Skeletal muscle satellite cell (primary cell): ENCODE results near the gene MMP15.
A peak's percentile ranks its signal among the peaks of the same experiment; 100 is the strongest.
"Not testable (repeated sequence)": the region's sequence is repeated elsewhere in the genome, so short reads cannot be mapped to it uniquely, and the experiment has no call there.

Source experiments
- H3K27me3 ChIP-seq: 2 replicates; pipeline ENCODE4 v1.7.0; 2013; ENCODE audit warnings: low read length; ENCODE audit not compliant: control insufficient read depth, insufficient read depth
- H3K36me3 ChIP-seq: 2 replicates; pipeline ENCODE4 v1.7.0; 2013; ENCODE audit warnings: mild to moderate bottlenecking, control low read depth, low read length; ENCODE audit not compliant: insufficient read depth
- H3K4me1 ChIP-seq: 2 replicates; pipeline ENCODE4 v1.7.0; 2013; ENCODE audit warnings: low read length; ENCODE audit not compliant: control insufficient read depth, insufficient read depth
- H3K4me2 ChIP-seq: 2 replicates; pipeline ENCODE4 v1.7.0; 2013; ENCODE audit warnings: mild to moderate bottlenecking, low read length
- H3K4me3 ChIP-seq: 2 replicates; pipeline ENCODE4 v1.7.0; 2013; ENCODE audit warnings: low read length
- H3K9ac ChIP-seq: 2 replicates; pipeline ENCODE4 v1.7.0; 2013; ENCODE audit warnings: mild to moderate bottlenecking, low read depth, low read length, moderate library complexity
- H3K9me3 ChIP-seq: replicated peaks from 2 replicates; pipeline ENCODE4 v1.7.0; 2013; ENCODE audit warnings: mild to moderate bottlenecking, control low read depth, low read length

The MMP15 gene

DNA sequence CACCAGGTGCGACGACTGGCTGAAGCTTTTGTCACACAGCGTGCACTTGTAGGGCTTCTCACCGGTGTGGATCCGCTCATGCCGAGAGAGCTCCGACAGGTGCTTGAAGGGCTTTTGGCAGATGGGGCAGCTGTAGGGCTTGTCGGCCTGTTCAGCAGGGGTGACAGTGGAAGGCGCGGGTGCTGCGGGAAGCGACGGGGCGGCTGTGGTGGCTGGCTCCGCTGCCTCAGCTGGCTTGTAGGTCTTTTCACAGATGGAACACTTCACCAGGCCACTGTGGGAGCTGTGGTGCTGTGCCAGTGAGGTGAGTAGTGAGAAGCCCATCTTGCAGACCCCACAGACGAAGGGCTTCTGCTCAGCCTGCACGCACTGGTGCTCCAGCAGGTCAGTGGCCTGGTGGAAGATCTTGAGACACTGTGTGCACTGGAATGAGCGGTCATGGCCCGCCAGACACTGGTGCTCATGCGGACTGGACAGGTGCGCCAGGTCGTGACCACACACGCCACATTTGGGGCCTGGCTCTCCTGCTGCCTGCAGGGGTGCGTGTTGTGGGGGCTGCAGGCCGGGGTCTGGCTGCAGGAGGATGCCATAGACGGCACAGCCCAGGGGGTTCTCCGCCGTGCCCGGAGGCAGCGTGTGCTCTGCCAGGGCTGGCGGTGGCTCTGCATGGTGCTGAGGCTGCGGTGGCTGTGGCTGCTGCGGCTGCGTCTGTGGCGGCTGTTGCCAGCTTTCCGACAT, 27.9 kb upstream of the MMP15 start:
- H3K4me2 ChIP-seq, result no peak overlapping the region
- no peaks in the 10 kb centered on the region for H3K9me3 ChIP-seq
- no peak overlapping the region for H3K9ac ChIP-seq
- peaks cover 31% of the 10 kb centered on the region for H3K4me1 ChIP-seq
- no peaks in the 10 kb centered on the region for H3K27me3 ChIP-seq
- no peak overlapping the region for H3K4me3 ChIP-seq
- H3K36me3 ChIP-seq, result peaks cover 42% of the 10 kb centered on the region

DNA sequence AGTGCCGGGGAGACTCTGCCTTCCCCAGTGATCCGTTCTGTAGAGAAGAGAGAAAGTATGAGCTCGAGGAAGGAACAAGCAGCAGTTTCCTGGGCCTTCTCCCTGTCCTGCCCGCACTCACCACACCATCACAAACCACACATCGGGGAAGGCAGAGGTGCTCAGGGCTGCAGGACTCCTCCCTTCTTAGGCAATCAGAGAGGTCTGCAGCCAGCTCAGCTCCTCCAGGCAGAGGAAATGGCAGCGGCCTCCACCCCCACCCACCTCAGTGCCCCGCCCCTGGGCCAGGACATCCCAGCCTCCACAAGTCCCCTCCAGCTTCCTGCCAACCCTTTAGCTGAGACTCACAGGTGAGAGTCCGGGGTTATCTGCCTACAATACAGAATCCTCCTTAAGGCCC, 27.1 kb upstream of the MMP15 start:
- H3K9ac ChIP-seq, result no peak overlapping the region
- H3K9me3 ChIP-seq, result no peaks in the 10 kb centered on the region
- H3K4me3 ChIP-seq, result no peak overlapping the region
- peaks cover 31% of the 10 kb centered on the region for H3K4me1 ChIP-seq
- peaks cover 46% of the 10 kb centered on the region for H3K36me3 ChIP-seq
- H3K27me3 ChIP-seq, result no peaks in the 10 kb centered on the region
- H3K4me2 ChIP-seq, result peak overlapping the region; percentile 87

DNA sequence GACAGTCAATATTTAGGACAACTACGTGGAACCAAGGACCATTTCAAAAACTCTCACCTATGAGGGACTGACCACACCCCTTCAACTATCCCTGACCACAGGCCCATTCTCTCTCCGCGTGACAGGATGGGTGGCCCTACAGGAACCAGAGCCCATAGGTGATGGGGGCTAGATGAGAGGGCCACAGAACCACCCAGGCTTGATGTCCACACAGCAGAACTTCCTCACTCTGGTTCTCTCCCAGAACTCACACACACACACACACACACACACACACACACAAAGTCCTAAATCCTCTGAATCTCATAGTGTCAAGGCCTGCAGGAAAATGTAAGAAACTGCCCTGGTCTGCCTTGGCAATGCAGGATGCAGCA, 26.6 kb upstream of the MMP15 start:
- Histone ChIP-seq H3K9ac (peak overlapping the region; percentile 94), H3K36me3 (peaks cover 45% of the 10 kb centered on the region)

DNA sequence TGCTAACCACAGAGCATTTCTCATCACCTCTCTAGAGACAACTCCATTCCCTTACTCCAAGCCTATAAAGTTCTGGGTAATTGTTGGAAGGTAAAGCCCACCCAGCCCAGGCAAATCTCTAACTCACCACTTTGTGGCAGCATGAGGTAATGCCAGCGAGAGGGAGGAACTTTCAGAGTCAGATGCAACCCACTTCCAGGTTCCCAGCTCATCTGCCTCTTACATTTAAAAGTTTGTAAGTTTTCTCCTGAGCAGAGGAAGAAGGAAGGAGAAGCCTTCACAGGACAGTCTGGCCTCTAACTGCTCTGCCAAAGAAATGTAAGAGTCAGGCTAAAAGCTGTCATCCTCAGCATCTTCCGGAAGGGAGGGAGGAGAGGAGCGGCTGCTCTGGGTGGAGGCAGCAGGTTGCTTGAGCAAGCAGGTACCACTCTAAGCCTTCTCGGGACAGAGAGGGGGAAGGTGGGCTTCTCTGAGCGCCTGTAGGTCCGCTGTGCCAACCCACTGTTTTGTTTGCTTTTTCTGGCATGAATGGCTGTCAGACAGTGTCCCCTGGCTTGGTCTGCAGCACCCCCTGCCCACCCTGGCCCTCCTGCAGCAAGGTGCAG, 26.1 kb upstream of the MMP15 start:
- no peaks in the 10 kb centered on the region for H3K27me3 ChIP-seq
- peaks cover 31% of the 10 kb centered on the region for H3K4me1 ChIP-seq
- peak overlapping the region; percentile 87 for H3K4me3 ChIP-seq
- peak overlapping the region; percentile 94 for H3K9ac ChIP-seq
- H3K9me3 ChIP-seq, result no peaks in the 10 kb centered on the region
- H3K4me2 ChIP-seq, result peak overlapping the region; percentile 87
- H3K36me3 ChIP-seq, result peaks cover 45% of the 10 kb centered on the region

More for the DNA sequence above, 26.6 kb upstream of the MMP15 start:
- Histone ChIP-seq H3K4me1 (peaks cover 31% of the 10 kb centered on the region), H3K27me3 (no peaks in the 10 kb centered on the region), H3K9me3 (no peaks in the 10 kb centered on the region), H3K4me3 (peak overlapping the region; percentile 87), H3K4me2 (peak overlapping the region; percentile 87)

DNA sequence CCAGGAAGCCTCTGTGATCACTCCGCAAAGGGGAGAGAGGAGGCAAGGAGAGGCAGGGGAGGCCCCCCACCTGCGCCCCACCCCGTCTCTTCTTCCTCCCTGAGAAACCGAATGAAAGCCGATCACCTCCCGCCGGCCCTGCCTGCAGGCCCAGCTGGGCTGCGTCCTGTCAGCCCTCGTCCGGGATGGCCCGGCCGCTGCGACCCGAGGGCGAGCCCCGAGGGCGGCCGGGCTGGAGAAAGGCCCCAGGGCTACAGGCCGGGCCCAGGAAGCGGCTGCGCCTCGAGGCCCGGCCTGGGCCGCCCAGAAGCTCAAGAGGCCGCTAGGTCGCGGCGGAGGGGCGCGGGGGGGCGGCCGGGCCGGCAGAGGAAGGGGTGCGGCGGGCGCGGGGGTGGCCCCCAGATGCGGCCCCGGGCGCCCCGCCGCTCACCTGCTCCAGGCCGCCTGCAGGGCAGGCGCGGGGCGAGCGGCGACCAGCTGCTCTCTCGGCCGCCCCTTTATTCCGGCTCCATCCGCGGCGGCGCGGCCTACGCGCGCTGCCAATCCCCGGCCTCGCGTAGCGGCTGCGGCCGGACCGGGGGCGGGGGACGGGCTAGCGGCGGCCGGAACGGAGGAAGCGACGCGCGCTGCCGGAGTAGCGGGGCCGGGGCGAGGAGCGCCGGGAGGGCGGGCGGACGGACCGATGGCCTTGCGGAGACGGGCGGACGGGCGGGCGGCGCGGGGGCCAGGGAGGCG, 25.4 kb upstream of the MMP15 start, which contains the start of gene ZNF319:
ZNF319 (minus strand) TSS at position 702 of the 735 bp plus-strand sequence. CDS start 2,407 bp downstream, outside the sequence.
- Histone ChIP-seq H3K9me3 (no peaks in the 10 kb centered on the region), H3K4me2 (peak within 1 kb of the TSS; percentile 100), H3K27me3 (no peaks in the 10 kb centered on the region), H3K36me3 (peaks cover 46% of the 10 kb centered on the region), H3K9ac (peak within 1 kb of the TSS; percentile 94), H3K4me1 (peaks cover 37% of the 10 kb centered on the region), H3K4me3 (peak within 1 kb of the TSS; percentile 87)

DNA sequence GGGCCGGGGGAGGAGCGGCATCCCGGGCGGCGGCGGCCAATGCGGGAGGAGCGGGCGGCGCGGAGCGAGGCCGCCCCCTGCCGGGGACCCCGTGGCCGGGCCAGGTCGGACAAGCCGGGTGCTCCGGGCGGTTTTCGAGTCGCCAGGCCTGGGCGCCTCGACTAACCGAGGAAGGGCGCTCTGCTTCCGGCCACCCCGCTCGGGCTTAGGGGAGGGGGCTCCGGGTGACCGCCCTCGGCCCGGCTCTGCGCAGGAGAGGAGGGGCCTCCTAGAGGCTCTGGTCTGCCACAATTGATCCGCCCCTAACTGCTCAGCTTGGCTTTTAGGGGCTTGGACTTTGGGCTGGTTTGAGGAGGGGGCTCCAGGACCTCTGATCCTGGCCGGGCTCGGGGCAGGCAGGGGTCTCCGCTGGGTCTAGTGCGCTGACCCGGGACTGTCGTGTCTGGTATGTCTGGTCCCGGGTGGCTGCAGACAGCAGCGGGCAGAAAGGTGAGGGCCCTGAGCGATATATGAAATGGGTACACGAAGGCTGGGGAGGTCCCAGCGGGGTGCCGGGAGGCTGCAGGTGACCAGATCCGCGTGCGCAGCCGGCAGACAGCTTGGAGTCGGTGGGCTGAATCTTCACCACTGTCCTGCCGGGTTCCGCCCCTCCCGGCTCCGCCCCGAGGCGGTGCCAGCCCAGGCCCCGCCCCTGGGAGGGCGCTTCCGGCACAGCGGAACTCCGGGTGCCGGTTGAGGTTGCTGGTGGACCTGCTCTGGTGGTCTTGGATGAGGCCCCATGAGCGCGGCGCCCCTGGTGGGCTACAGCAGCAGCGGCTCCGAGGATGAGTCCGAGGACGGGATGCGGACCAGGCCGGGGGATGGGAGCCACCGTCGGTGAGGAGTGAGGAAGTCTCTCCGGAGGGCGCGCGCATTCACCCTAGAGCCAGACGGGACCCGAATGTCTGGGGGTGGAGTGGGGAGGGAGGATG, 24.6 kb upstream of the MMP15 start, which contains the start of gene USB1:
USB1 (plus strand) TSS at position 702 of the 971 bp plus-strand sequence; CDS start at position 779, 77 bp downstream.
- Histone ChIP-seq H3K27me3 (no peaks in the 10 kb centered on the region), H3K4me3 (peak within 1 kb of the TSS; percentile 87), H3K36me3 (peaks cover 37% of the 10 kb centered on the region), H3K4me2 (peak within 1 kb of the TSS; percentile 100), H3K9ac (peak within 1 kb of the TSS; percentile 94), H3K4me1 (peaks cover 37% of the 10 kb centered on the region), H3K9me3 (no peaks in the 10 kb centered on the region)

DNA sequence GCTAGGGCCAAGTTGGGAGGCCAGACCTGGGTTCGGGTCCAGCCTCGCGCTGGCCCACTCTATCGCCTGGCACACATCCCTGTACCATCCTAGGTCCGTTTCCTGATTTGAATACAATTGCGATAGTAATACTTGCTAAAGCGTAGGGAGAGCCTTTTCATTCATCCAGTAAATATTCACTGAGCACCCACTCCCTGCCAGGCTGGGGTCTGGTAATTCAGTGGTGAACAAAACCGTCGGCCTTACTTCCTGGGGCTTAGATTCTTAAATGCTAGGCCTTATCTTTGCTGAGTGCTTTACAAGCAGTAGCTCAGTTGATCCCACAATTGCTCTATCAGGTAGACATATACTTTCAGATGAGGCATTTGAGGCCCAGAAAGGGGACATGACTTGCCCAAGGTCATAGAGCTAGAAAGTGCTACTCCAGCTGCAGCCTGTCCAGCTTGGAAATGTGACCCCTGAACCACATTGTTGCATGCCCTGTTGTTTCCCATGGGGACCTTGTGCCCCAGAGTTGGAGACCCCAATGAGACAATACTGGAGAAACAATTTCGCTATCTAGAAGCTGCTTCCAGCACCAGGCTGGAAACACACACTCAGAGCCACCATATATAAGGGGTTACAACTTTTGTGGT, 23.7 kb upstream of the MMP15 start:
- peak overlapping the region; percentile 100 for H3K4me2 ChIP-seq
- no peaks in the 10 kb centered on the region for H3K9me3 ChIP-seq
- H3K9ac ChIP-seq, result peak overlapping the region; percentile 86
- H3K27me3 ChIP-seq, result no peaks in the 10 kb centered on the region
- peaks cover 37% of the 10 kb centered on the region for H3K4me1 ChIP-seq
- peaks cover 33% of the 10 kb centered on the region for H3K36me3 ChIP-seq
- peak overlapping the region; percentile 87 for H3K4me3 ChIP-seq

DNA sequence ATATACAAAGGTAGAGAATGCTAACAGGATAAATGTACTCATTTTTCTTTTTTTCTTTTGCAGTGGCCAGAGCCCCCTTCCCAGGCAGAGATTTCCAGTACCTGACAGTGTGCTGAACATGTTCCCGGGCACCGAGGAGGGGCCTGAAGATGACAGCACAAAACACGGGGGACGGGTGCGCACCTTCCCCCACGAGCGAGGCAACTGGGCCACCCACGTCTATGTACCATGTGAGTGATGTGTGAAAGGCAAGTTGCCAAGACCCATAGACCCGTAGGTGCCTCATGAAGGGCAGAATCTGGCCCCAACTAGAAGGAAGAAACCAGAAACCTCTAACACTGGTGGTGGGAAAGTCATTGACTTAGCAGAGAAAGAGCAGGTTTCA, 23.1 kb upstream of the MMP15 start:
- Histone ChIP-seq H3K4me1 (peaks cover 37% of the 10 kb centered on the region), H3K27me3 (no peaks in the 10 kb centered on the region), H3K4me3 (no peak overlapping the region), H3K4me2 (peak overlapping the region; percentile 100), H3K9ac (no peak overlapping the region), H3K9me3 (no peaks in the 10 kb centered on the region), H3K36me3 (peaks cover 28% of the 10 kb centered on the region)

DNA sequence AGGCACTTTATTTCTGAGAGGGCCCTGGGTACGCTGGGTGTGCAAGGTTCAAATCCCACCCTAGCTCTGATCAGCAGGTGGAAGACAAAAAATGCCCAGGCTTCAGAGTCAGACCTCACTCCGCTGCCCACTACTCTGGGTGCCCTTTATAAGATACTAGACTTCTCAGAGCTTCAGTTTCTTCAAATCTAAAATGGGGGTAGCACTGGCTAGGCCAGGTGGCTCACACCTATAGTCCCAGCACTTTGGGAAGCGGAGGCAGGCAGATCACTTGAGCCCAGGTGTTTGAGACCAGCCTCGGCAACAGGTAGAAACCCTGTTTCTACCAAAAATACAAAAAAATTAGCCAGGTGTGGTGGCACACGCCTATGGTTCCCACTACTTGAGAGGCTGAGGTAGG, 22.6 kb upstream of the MMP15 start:
- Histone ChIP-seq H3K9ac (no peak overlapping the region), H3K4me3 (no peak overlapping the region), H3K4me1 (peaks cover 37% of the 10 kb centered on the region), H3K36me3 (peaks cover 23% of the 10 kb centered on the region), H3K9me3 (no peaks in the 10 kb centered on the region), H3K4me2 (no peak overlapping the region), H3K27me3 (no peaks in the 10 kb centered on the region)

DNA sequence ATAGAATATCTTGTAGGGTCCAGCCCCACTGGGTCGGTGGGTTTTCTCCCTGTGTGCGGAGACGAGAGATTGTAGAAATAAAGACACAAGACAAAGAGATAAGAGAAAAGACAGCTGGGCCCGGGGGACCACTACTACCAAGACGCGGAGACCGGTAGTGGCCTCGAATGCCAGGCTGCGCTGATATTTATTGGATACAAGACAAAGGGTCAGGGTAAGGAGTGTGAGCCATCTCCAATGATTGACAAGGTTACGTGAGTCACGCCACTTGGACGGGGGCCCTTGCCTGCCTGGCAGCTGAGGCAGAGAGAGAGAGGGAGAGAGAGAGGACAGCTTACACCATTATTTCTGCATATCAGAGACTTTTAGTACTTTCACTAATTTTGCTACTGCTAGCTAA, 20.8 kb upstream of the MMP15 start:
- H3K27me3 ChIP-seq, H3K9ac ChIP-seq, H3K9me3 ChIP-seq, H3K4me3 ChIP-seq: not testable (repeated sequence)
- Histone ChIP-seq H3K36me3 (peaks cover 22% of the 10 kb centered on the region), H3K4me2 (peak overlapping the region; percentile 62), H3K4me1 (peaks cover 19% of the 10 kb centered on the region)
